ENCODE results near the gene ZNF385C. TPM values are rescaled to one million over a fixed set of nuclear protein-coding genes. Genes with fewer than 3 reads are reported as not detected.

ZNF385C gene
- total RNA-seq, 2 experiments from 2014 or later = 0.67 to 0.85 TPM

GRCh38 chr17:42130310-42130936, 32.1 kb upstream of the ZNF385C start:
- Histone ChIP-seq H3K36me3 (ENCODE audit: insufficient read depth, low read length) (peaks cover 71% of the 10 kb centered on the region), H3K4me1 (ENCODE audit: insufficient read depth, low read length, poor library complexity, severe bottlenecking) (peaks cover 49% of the 10 kb centered on the region), H3K27ac (ENCODE audit: low read depth, low read length, poor library complexity, severe bottlenecking) (no peak overlapping the region), H3K4me3 (ENCODE audit: low read depth, low read length, poor library complexity, severe bottlenecking) (no peak overlapping the region), H3K9me3 (ENCODE audit: low read length) (no peaks in the 10 kb centered on the region), H4K20me1 (ENCODE audit: insufficient read depth, low read length) (0 out of 2 replicates have a peak, but pooled peaks cover 5% of the 10 kb centered on the region), H3K79me2 (ENCODE audit: insufficient read depth, low read depth, low read length) (peaks cover 38% of the 10 kb centered on the region), H3K9me2 (ENCODE audit: insufficient read depth, low read length) (no peaks in the 10 kb centered on the region), H2AFZ (ENCODE audit: low read length) (no peak overlapping the region), H3K4me2 (ENCODE audit: low read length) (no peak overlapping the region)
- intact Hi-C loops (cut with micrococcal nuclease; ENCODE audit: unreplicated experiment) = loop anchor here (5.0 kb wide), 2 partner anchors 52 to 407 kb away; partner anchors contain the start of genes KCNH4 and NAGLU
- CTCF ChIA-PET (ENCODE audit: unreplicated experiment) = interaction anchor here (1.1 to 2.3 kb wide), 2 partner anchors 10 to 266 kb away, joined by 3 to 12 read pairs; partner anchors contain the start of gene KAT2A
- BruUV-seq (replicated peaks) = no TSS peak
- TF ChIP-seq EZH2phosphoT487 (IDR thresholded peaks at IDR 0.05; ENCODE audit: borderline replicate concordance, low read depth, low read length) (no peak), CTCF (conservative IDR thresholded peaks at IDR 0.05; ENCODE audit: low read length) (peak; percentile 60)
- DNase-seq (ENCODE audit: low spot score) = no peak
- POLR2A ChIA-PET = interaction anchor here (1.6 kb wide), 1 partner anchor 10 kb away, joined by 12 read pairs; the partner anchor contains the start of gene KAT2A

DNA sequence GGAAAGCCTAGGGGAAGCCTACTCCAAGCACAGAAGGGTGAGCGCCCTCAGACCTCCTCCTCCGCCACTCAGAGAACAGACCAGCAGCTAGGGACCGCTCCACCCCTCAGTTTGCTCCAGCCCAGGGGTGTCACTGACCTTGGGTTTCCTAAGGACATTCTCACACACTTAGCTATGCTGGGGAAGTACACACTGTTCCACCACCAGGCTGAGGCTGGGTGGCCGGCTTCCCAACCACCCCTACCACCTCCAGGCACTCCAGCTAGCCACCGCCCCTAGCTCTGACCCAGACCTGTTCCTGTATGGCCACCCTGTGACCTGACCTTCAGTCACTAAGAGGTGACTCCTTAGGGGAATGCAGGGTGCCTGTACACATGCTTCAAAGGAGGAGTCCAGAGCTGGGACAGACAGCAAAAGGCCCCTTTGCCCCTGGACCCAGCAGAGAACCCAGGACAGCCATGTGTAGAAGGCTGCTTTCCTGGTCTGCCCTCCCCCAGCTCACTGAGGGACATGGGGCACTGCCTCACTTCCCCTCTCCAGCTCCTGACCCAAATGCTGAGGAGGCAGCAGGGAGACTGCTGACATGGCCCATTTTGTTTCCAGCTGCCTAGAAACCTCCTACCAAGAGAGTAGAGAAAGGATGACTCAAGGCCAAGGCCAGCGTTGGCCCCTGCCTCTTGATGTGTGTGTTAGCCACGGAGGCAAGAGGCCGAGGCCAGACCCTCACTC, 31.0 kb upstream of the ZNF385C start:
- H3K4me3 ChIP-seq (ENCODE audit: low read depth, low read length, poor library complexity, severe bottlenecking) = no peak overlapping the region
- intact Hi-C loops (cut with micrococcal nuclease; ENCODE audit: unreplicated experiment) = no loop called here
- H3K36me3 ChIP-seq (ENCODE audit: insufficient read depth, low read length) = peaks cover 71% of the 10 kb centered on the region
- peaks cover 38% of the 10 kb centered on the region for H3K4me1 ChIP-seq (ENCODE audit: insufficient read depth, low read length, poor library complexity, severe bottlenecking)
- no peaks in the 10 kb centered on the region for H3K9me2 ChIP-seq (ENCODE audit: insufficient read depth, low read length)
- TF ChIP-seq CTCF (conservative IDR thresholded peaks at IDR 0.05; ENCODE audit: low read length) = no peak
- H2AFZ ChIP-seq (ENCODE audit: low read length) = no peak overlapping the region
- no peaks in the 10 kb centered on the region for H3K9me3 ChIP-seq (ENCODE audit: low read length)
- DNase-seq (ENCODE audit: low spot score) = no peak
- ChIA-PET POLR2A (interaction anchor here (0.6 to 1.6 kb wide), 2 partner anchors 9 to 36 kb away, joined by 3 to 12 read pairs; partner anchors contain the start of gene KAT2A), CTCF (ENCODE audit: unreplicated experiment) (interaction anchor here (0.6 kb wide), 1 partner anchor 8 kb away, joined by 5 read pairs; the partner anchor contains the start of gene KAT2A)
- H3K27ac ChIP-seq (ENCODE audit: low read depth, low read length, poor library complexity, severe bottlenecking) = no peak overlapping the region
- H3K4me2 ChIP-seq (ENCODE audit: low read length) = no peak overlapping the region
- peaks cover 26% of the 10 kb centered on the region for H3K79me2 ChIP-seq (ENCODE audit: insufficient read depth, low read depth, low read length)
- no TSS peak for BruUV-seq (replicated peaks)
- 0 out of 2 replicates have a peak, but pooled peaks cover 5% of the 10 kb centered on the region for H4K20me1 ChIP-seq (ENCODE audit: insufficient read depth, low read length)

Measured in OCI-LY7 (cell line).